ENCODE results near the gene CTIF.

- TF ChIP-seq, protein P1, sequence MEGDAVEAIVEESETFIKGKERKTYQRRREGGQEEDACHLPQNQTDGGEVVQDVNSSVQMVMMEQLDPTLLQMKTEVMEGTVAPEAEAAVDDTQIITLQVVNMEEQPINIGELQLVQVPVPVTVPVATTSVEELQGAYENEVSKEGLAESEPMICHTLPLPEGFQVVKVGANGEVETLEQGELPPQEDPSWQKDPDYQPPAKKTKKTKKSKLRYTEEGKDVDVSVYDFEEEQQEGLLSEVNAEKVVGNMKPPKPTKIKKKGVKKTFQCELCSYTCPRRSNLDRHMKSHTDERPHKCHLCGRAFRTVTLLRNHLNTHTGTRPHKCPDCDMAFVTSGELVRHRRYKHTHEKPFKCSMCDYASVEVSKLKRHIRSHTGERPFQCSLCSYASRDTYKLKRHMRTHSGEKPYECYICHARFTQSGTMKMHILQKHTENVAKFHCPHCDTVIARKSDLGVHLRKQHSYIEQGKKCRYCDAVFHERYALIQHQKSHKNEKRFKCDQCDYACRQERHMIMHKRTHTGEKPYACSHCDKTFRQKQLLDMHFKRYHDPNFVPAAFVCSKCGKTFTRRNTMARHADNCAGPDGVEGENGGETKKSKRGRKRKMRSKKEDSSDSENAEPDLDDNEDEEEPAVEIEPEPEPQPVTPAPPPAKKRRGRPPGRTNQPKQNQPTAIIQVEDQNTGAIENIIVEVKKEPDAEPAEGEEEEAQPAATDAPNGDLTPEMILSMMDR (IDR thresholded peaks at IDR 0.05): no peak
- TF ChIP-seq POLR2A (IDR thresholded peaks at IDR 0.05) (no peak), POLR2AphosphoS5 (IDR thresholded peaks at IDR 0.05) (no peak), EP300 (IDR thresholded peaks at IDR 0.05) (no peak)
These were observed 93.9 kb downstream of the CTIF start for GRCh38 chr18:48632676-48633257.
